OCI-LY3 (cell line): ENCODE data around the gene SLC51A.

Experiments
- CTCF ChIP-seq: fragments of 200-600, 300-600 bp; sonication (generic); IDR thresholded peaks from 2 replicates; pipeline ENCODE4 v1.5.1; 2014; ENCODE audit warnings: antibody characterized with exemption, low read length, low read depth
- EZH2phosphoT487 ChIP-seq: fragments of 200-600 bp; shearing (Covaris generic); IDR thresholded peaks from 2 replicates; pipeline ENCODE4 v1.6.1; 2018; ENCODE audit warnings: antibody characterized with exemption, mixed run types, low read depth

- TF ChIP-seq CTCF (no peak), EZH2phosphoT487 (no peak)
Measured at GRCh38 chr3:196203846-196204245, 12.5 kb upstream of the SLC51A start.
